ENCODE measurements around the gene CD164. TPM values are rescaled to one million over a fixed set of nuclear protein-coding genes. Genes with fewer than 3 reads are reported as not detected.

CD164 gene
- total RNA-seq, 1 donor from 2014 or later: 262 TPM

DNA sequence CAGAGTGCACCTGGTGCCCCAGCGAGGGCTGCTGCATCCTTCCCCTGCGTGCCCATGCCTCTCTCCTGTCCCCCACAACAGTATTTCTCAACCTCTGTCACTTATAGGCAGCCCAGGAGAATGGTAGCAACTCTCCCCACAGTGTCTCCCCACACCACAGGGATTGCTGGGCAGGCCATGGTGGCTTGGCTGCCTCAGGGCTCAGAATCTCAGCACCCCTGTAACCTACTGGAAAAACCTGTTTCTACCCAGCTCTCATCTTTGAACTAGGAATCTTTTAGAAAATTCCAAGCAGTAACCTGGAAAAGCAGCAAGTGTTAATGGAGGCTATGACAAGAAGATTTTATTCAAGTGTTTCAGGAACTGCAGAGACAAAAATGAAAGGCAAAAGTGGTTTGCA lies 38.0 kb downstream of the CD164 start:
- Mint-ChIP-seq H3K4me3 (ENCODE audit: low read depth) (no peak overlapping the region), H3K27ac (peak overlapping the region; percentile 70), H3K4me1 (ENCODE audit: low read depth) (peaks cover 12% of the 10 kb centered on the region), H3K27me3 (no peaks in the 10 kb centered on the region), H3K36me3 (ENCODE audit: insufficient read depth) (no peaks in the 10 kb centered on the region), H3K9me3 (ENCODE audit: low read depth) (no peaks in the 10 kb centered on the region)
- no peak for DNase-seq (ENCODE audit: low spot score, unreplicated experiment)
- no peak for TF ChIP-seq CTCF (IDR thresholded peaks at IDR 0.05; ENCODE audit: unreplicated experiment)

- Mint-ChIP-seq H3K36me3 (ENCODE audit: insufficient read depth) (no peaks in the 10 kb centered on the region), H3K27me3 (no peaks in the 10 kb centered on the region), H3K4me3 (ENCODE audit: low read depth) (no peak overlapping the region)
These were observed 38.7 kb downstream of the CD164 start for GRCh38 chr6:109343518-109343917.

DNA sequence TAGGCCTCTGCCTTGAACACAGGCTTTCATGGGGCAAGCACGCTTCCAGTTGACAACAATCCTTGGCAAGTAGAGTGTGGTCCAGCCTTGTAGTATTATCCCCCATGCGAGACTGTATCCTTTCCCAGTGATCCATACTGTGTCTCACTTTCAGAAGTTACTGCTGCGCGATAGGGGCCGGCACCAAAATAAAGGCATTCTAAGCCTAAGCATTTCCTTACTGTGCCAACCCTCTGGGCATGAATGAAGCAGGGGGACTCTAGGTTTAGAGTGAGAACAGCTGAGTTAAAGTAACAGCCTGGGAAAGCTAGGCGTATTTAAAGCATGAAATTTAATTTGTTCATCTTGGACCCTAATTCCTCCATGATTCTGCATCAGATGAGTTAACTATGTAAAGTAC lies 39.4 kb downstream of the CD164 start:
- Mint-ChIP-seq H3K36me3 (ENCODE audit: insufficient read depth) (no peaks in the 10 kb centered on the region), H3K9me3 (ENCODE audit: low read depth) (no peaks in the 10 kb centered on the region), H3K27ac (no peak overlapping the region), H3K27me3 (no peaks in the 10 kb centered on the region), H3K4me1 (ENCODE audit: low read depth) (peaks cover 12% of the 10 kb centered on the region), H3K4me3 (ENCODE audit: low read depth) (no peak overlapping the region)
- TF ChIP-seq CTCF (IDR thresholded peaks at IDR 0.05; ENCODE audit: unreplicated experiment): no peak
- DNase-seq (ENCODE audit: low spot score, unreplicated experiment): no peak

More at GRCh38 chr6:109343518-109343917, 38.7 kb downstream of the CD164 start:
- no peaks in the 10 kb centered on the region for H3K9me3 Mint-ChIP-seq (ENCODE audit: low read depth)
- peaks cover 12% of the 10 kb centered on the region for H3K4me1 Mint-ChIP-seq (ENCODE audit: low read depth)
- TF ChIP-seq CTCF (IDR thresholded peaks at IDR 0.05; ENCODE audit: unreplicated experiment): no peak
- no peak for DNase-seq (ENCODE audit: low spot score, unreplicated experiment)
- H3K27ac Mint-ChIP-seq: peak overlapping the region; percentile 70

DNA sequence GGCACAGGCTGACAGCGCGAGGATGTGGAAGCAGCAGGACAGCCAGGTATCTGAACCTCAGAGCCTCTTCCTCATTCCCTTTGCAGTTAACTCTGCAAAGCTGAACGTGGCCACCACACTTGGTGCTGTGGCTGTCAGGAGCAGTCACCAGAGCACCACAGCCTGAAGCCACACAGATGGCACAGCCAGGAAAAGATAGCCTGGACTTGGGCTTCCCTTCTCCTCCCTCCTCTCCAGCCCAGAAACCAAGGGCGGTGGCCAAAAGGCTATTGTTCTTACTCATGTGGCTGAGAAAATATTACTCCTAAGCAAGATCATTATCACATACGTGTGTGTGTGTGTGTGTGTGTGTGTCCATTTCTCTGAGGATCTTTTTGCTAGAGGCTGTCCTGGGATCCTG lies 39.8 kb downstream of the CD164 start:
- DNase-seq (ENCODE audit: low spot score, unreplicated experiment): no peak
- Mint-ChIP-seq H3K27me3 (no peaks in the 10 kb centered on the region), H3K36me3 (ENCODE audit: insufficient read depth) (no peaks in the 10 kb centered on the region), H3K4me3 (ENCODE audit: low read depth) (no peak overlapping the region), H3K27ac (no peak overlapping the region), H3K4me1 (ENCODE audit: low read depth) (peaks cover 12% of the 10 kb centered on the region), H3K9me3 (ENCODE audit: low read depth) (no peaks in the 10 kb centered on the region)
- no peak for TF ChIP-seq CTCF (IDR thresholded peaks at IDR 0.05; ENCODE audit: unreplicated experiment)

DNA sequence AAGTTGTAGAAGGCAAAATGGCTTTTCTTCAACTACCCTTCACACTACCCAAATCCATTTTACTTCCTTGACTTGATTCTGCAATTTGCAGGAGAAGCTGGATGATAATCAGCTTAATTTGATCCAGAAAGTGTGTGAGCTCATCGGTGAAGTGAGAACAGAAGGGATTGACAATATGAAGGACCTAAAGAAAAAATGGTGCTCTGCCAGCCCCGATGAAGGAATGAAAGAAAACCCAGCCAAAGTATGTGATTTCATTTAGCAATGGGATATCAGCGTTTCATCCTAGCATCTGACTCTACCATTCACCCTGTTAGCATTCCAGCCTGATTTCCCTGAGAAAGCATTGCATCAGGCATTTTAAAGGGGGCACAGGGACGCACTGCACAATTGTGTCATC lies 41.5 kb downstream of the CD164 start:
- Mint-ChIP-seq H3K36me3 (ENCODE audit: insufficient read depth) (no peaks in the 10 kb centered on the region), H3K4me3 (ENCODE audit: low read depth) (no peak overlapping the region), H3K27me3 (no peaks in the 10 kb centered on the region), H3K27ac (no peak overlapping the region), H3K4me1 (ENCODE audit: low read depth) (peaks cover 12% of the 10 kb centered on the region), H3K9me3 (ENCODE audit: low read depth) (no peaks in the 10 kb centered on the region)
- TF ChIP-seq CTCF (IDR thresholded peaks at IDR 0.05; ENCODE audit: unreplicated experiment): no peak
- no peak for DNase-seq (ENCODE audit: low spot score, unreplicated experiment)
